BE2C (cell line): ENCODE results near the gene GABRP.

Source experiments
- DNase-seq: peaks from one replicate; pipeline ENCODE4 v3.0.0-alpha.2; 2020
- H3K27me3 ChIP-seq: fragments of 250-450 bp; sonication (Bioruptor Pico); 2 replicates; pipeline ENCODE4 v1.5.1; 2020; ENCODE audit warnings: mild to moderate bottlenecking
- H3K36me3 ChIP-seq: fragments of 250-450 bp; sonication (Bioruptor Pico); 2 replicates; pipeline ENCODE4 v1.5.1; 2020; ENCODE audit warnings: mild to moderate bottlenecking
- H3K4me1 ChIP-seq: fragments of 250-450 bp; sonication (Bioruptor Pico); 2 replicates; pipeline ENCODE4 v1.5.1; 2020
- H3K4me3 ChIP-seq: 2 replicates; pipeline ENCODE4 v1.5.1; 2011; ENCODE audit warnings: low read depth, low read length
- H3K9me3 ChIP-seq: fragments of 250-450 bp; sonication (Bioruptor Pico); 2 replicates; pipeline ENCODE4 v1.5.1; 2020
- TF ChIP-seq, protein P1 (sequence below): IDR thresholded peaks from 2 replicates; pipeline ENCODE4 v1.5.1; 2012; ENCODE audit warnings: mild to moderate bottlenecking, low read depth, low read length

The GABRP gene

DNA sequence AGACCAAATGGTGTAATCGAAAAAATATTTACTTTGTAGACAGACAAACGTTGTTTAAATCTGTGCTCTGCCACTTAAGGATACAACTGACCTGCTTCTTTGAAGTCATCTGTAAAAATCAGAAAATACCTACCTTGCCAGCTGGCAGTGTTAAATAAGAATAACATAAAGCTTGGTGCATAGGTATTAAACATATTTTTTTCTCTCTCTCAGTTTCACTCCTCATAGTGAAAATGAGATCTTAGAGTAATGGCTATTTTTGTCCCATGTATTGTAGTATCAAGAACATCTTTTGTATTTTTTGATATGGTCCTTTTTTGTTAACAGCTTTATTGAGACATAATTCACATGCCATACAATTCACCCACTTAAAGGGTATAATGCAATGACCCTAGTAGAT, 60.3 kb downstream of the GABRP start:
- H3K36me3 ChIP-seq, result no peaks in the 10 kb centered on the region
- TF ChIP-seq, protein P1, sequence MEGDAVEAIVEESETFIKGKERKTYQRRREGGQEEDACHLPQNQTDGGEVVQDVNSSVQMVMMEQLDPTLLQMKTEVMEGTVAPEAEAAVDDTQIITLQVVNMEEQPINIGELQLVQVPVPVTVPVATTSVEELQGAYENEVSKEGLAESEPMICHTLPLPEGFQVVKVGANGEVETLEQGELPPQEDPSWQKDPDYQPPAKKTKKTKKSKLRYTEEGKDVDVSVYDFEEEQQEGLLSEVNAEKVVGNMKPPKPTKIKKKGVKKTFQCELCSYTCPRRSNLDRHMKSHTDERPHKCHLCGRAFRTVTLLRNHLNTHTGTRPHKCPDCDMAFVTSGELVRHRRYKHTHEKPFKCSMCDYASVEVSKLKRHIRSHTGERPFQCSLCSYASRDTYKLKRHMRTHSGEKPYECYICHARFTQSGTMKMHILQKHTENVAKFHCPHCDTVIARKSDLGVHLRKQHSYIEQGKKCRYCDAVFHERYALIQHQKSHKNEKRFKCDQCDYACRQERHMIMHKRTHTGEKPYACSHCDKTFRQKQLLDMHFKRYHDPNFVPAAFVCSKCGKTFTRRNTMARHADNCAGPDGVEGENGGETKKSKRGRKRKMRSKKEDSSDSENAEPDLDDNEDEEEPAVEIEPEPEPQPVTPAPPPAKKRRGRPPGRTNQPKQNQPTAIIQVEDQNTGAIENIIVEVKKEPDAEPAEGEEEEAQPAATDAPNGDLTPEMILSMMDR, result no peak
- DNase-seq, result no peak

DNA sequence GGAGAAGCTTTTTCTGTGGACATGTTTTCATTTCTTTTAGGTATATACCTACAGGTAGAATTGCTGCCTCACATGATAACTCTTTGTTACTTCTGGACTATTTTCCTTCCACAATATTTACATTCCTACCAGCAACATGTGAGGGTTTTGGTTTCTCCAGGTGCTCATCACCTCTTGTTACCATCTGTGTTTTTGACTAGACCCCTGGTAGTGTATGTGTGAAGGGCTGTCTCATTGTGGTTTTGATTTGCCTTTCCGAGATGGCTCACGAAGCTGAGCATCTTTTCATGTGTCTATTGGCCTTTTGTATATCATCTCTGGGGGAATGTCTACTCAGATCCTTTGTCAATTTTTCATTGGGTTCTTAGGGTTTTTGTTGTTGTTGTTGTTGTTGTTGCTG, 61.1 kb downstream of the GABRP start:
- DNase-seq, result no peak
- TF ChIP-seq, protein P1, result no peak
- H3K36me3 ChIP-seq, result no peaks in the 10 kb centered on the region
- no peak overlapping the region for H3K4me3 ChIP-seq
- no peaks in the 10 kb centered on the region for H3K9me3 ChIP-seq
- no peaks in the 10 kb centered on the region for H3K27me3 ChIP-seq
- no peaks in the 10 kb centered on the region for H3K4me1 ChIP-seq

More for the DNA sequence above, 60.3 kb downstream of the GABRP start:
- Histone ChIP-seq H3K4me3 (no peak overlapping the region), H3K27me3 (no peaks in the 10 kb centered on the region), H3K9me3 (no peaks in the 10 kb centered on the region), H3K4me1 (no peaks in the 10 kb centered on the region)

DNA sequence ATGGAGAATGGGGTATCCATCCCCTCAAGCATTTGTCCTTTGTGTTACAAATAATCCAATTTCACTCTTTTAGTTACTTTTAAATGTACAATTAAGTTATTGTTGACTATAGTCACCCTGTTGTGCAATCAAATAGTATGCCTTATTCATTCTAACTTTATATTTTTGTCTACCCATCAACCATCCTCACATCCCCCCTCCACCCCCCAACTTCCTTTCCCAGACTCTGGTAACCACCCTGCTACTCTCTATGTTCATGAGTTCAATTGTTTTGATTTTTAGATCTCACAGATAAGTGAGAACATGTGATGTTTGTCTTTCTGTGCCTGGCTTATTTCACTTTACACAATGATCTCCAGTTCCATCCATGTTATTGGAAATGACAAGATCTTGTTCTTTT, 62.9 kb downstream of the GABRP start:
- no peaks in the 10 kb centered on the region for H3K9me3 ChIP-seq
- H3K36me3 ChIP-seq, result no peaks in the 10 kb centered on the region
- H3K4me3 ChIP-seq, result no peak overlapping the region
- H3K4me1 ChIP-seq, result no peaks in the 10 kb centered on the region
- DNase-seq, result no peak
- TF ChIP-seq, protein P1, result no peak
- no peaks in the 10 kb centered on the region for H3K27me3 ChIP-seq

DNA sequence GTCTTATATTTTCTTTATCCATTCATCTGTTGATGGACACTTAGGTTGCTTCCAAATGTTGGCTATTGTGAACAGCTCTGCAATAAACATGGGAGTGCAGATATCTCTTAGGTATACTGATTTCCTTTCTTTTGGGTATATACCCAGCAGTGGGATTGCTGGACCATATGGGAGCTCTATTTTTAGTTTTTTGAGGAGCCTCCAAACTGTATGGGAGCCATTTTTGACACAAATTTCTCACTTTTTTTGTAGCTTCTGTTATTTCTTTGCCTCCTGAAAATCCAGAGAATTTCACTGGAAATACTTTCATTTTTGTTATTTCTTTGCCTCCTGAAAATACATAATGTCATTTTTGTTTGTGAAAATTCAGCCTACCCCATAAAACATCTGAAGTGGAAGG, 63.3 kb downstream of the GABRP start:
- TF ChIP-seq, protein P1, result no peak
- Histone ChIP-seq H3K4me1 (no peaks in the 10 kb centered on the region), H3K36me3 (no peaks in the 10 kb centered on the region), H3K9me3 (no peaks in the 10 kb centered on the region), H3K27me3 (no peaks in the 10 kb centered on the region; the same call in 1 of the 2 replicates), H3K4me3 (no peak overlapping the region)
- DNase-seq, result no peak

DNA sequence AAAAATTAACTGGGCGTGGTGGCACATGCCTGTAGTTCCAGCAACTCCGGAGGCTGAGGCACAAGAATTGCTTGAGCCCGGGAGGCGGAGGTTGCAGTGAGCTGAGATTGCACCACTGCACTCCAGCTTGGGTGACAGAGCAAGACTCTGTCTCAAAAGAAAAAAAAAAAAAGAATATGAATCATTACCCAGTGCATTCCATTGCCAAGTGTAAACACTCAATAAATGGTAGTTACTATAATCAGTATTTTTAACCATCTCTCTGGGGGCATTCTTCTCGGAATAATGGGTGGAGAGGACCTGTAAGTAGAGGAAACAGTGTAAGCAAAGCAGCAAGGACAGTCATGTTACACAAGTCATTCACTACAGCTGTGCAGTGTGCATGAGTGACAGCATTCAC, 64.5 kb downstream of the GABRP start:
- TF ChIP-seq, protein P1, result no peak
- H3K36me3 ChIP-seq, result no peaks in the 10 kb centered on the region
- H3K9me3 ChIP-seq, result no peaks in the 10 kb centered on the region
- H3K4me3 ChIP-seq, result no peak overlapping the region
- DNase-seq, result no peak
- no peaks in the 10 kb centered on the region; the same call in 1 of the 2 replicates for H3K27me3 ChIP-seq
- no peaks in the 10 kb centered on the region for H3K4me1 ChIP-seq

DNA sequence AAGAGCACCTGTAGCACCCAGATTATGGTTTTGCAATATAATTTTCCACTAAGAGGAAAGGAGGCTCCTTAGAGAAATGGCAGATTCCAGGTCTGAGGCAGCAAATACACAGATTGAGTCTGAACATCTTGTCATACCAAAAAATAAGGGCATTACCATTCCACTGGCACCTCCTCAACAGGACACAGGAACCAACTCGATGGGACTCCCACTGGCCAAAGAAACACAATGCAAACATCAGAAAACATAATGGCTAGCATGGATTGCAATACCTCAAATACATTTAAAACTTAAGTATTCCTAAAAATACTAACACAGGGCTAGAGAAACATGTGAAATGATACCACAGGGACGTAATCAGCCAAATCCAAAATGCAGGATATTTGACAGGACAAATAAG, 65.8 kb downstream of the GABRP start:
- TF ChIP-seq, protein P1, result peak; percentile 32
- H3K27me3 ChIP-seq, result no peaks in the 10 kb centered on the region; the same call in 1 of the 2 replicates
- H3K4me3 ChIP-seq, result no peak overlapping the region
- no peaks in the 10 kb centered on the region for H3K9me3 ChIP-seq
- no peaks in the 10 kb centered on the region for H3K36me3 ChIP-seq
- no peaks in the 10 kb centered on the region for H3K4me1 ChIP-seq
- no peak for DNase-seq
